Ascending aorta (tissue), 2 donors: ENCODE results near the gene HSPBAP1. TPM values are rescaled to one million over a fixed set of nuclear protein-coding genes. Genes with fewer than 3 reads are reported as not detected.

Experiments
- DNase-seq, 2 donors: peaks; one replicate each; pipeline ENCODE4 v3.0.0-alpha.2; 2019; ENCODE audit warnings: low spot score in 2 of 2
- H3K27ac ChIP-seq, 2 donors: fragments of 200-600 bp; sonication (generic); one replicate each; pipeline ENCODE4 v1.5.1; 2016 to 2017; ENCODE audit warnings: mild to moderate bottlenecking in 1 of 2
- H3K27me3 ChIP-seq: fragments of 200-600 bp; sonication (generic); one replicate; pipeline ENCODE4 v1.5.1; 2017
- H3K36me3 ChIP-seq, 2 donors: fragments of 200-600 bp; sonication (generic); one replicate each; pipeline ENCODE4 v1.5.1; 2016
- H3K4me1 ChIP-seq, 2 donors: fragments of 200-600 bp; sonication (generic); one replicate each; pipeline ENCODE4 v1.5.1; 2016 to 2017; ENCODE audit warnings: mild to moderate bottlenecking in 1 of 2
- H3K4me3 ChIP-seq, 2 donors: fragments of 200-600 bp; sonication (generic); one replicate each; pipeline ENCODE4 v1.5.1; 2016 to 2017; ENCODE audit warnings: mild to moderate bottlenecking in 1 of 2
- H3K9me3 ChIP-seq, 2 donors: fragments of 200-600 bp; sonication (generic); one replicate each; pipeline ENCODE4 v1.5.1; 2016
- intact Hi-C: fragments of 100-400 bp; cut with DNase I; formaldehyde crosslinking; loops from one replicate; pipeline ENCODE4 v1.15.1; 2023
- total RNA-seq: library from RNA; depleted of rRNA; stranded (reverse); fragments of >200 nt; gene quantifications from one replicate; pipeline ENCODE4 v1.1.0, GENCODE V29; 2016
- TF ChIP-seq, protein P1 (sequence below), 3 experiments: fragments of 200-600 bp in 2 of 3; fragments of 450-650 bp in 1 of 3; sonication (generic) in 2 of 3; IDR thresholded peaks; one replicate each; pipeline ENCODE4 v1.5.1; 2016 to 2019; ENCODE audit warnings: antibody characterized with exemption in 3 of 3, mild to moderate bottlenecking in 1 of 3, moderate library complexity in 1 of 3

Gene HSPBAP1
- total RNA-seq, 1 donor from 2014 or later = 2.4 TPM

GRCh38 chr3:122785231-122785630 is 8.4 kb downstream of the HSPBAP1 start:
- TF ChIP-seq, protein P1, sequence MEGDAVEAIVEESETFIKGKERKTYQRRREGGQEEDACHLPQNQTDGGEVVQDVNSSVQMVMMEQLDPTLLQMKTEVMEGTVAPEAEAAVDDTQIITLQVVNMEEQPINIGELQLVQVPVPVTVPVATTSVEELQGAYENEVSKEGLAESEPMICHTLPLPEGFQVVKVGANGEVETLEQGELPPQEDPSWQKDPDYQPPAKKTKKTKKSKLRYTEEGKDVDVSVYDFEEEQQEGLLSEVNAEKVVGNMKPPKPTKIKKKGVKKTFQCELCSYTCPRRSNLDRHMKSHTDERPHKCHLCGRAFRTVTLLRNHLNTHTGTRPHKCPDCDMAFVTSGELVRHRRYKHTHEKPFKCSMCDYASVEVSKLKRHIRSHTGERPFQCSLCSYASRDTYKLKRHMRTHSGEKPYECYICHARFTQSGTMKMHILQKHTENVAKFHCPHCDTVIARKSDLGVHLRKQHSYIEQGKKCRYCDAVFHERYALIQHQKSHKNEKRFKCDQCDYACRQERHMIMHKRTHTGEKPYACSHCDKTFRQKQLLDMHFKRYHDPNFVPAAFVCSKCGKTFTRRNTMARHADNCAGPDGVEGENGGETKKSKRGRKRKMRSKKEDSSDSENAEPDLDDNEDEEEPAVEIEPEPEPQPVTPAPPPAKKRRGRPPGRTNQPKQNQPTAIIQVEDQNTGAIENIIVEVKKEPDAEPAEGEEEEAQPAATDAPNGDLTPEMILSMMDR (IDR thresholded peaks at IDR 0.05) = no peak
- H3K4me3 ChIP-seq = no peak overlapping the region
- H3K36me3 ChIP-seq = no peaks in the 10 kb centered on the region
- DNase-seq = no peak
- H3K27ac ChIP-seq = no peak overlapping the region
- intact Hi-C loops = no loop called here
- H3K4me1 ChIP-seq = no peaks in the 10 kb centered on the region
- H3K27me3 ChIP-seq = no peaks in the 10 kb centered on the region
- H3K9me3 ChIP-seq = no peaks in the 10 kb centered on the region

DNA sequence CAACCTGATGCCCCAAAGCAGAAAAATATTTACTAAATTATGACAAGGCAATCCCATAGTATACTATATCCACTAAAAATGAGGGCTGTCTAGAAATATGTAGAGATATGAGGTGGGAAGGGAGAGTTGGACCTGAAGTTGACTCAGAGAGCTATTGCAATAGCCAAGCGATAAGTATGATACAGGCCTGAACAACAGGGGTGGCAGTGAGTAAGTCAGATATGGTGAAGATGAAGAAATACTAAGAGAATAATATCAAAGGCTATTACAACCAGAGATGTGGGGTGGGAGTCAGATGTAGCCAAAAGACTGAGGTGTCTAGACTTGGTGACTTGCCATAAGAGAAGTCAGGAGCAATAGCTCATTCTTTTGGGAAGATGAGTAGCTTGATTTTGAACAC is 9.2 kb downstream of the HSPBAP1 start:
- Histone ChIP-seq H3K4me3 (no peak overlapping the region), H3K9me3 (no peaks in the 10 kb centered on the region), H3K27me3 (no peaks in the 10 kb centered on the region), H3K4me1 (no peaks in the 10 kb centered on the region), H3K27ac (no peak overlapping the region), H3K36me3 (no peaks in the 10 kb centered on the region)
- intact Hi-C loops = no loop called here
- TF ChIP-seq, protein P1 (IDR thresholded peaks at IDR 0.05) = no peak
- DNase-seq = no peak

GRCh38 chr3:122782804-122783203 is 10.8 kb downstream of the HSPBAP1 start:
- no peaks in the 10 kb centered on the region for H3K4me1 ChIP-seq
- intact Hi-C loops = no loop called here
- no peaks in the 10 kb centered on the region for H3K9me3 ChIP-seq
- no peak overlapping the region for H3K27ac ChIP-seq
- TF ChIP-seq, protein P1 (IDR thresholded peaks at IDR 0.05) = no peak
- H3K4me3 ChIP-seq = no peak overlapping the region
- no peaks in the 10 kb centered on the region for H3K36me3 ChIP-seq
- no peaks in the 10 kb centered on the region for H3K27me3 ChIP-seq
- DNase-seq = no peak

DNA sequence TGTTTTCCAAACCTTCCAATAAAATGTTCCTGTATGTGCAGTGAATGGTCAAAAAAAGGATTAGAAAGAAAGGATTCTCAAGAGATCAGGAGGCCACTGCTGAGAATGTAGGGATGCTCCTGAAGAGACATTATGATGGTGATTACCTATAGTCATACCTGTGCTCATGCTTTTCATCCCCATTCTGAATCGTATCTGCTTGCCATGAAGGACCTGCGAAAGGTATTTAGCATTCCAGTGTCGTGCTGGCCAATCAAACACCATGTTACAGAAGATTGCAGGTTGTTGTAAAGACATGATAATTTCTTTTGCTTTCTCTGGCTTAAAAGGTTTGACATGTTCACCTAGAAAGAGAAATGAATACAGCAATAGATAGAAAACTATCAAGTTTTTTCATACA is 16.1 kb downstream of the HSPBAP1 start:
- no peak overlapping the region for H3K4me3 ChIP-seq
- DNase-seq = no peak
- no peaks in the 10 kb centered on the region for H3K9me3 ChIP-seq
- TF ChIP-seq, protein P1 (IDR thresholded peaks at IDR 0.05) = no peak
- peaks cover 0 to 4% of the 10 kb centered on the region in 2 donors for H3K36me3 ChIP-seq
- intact Hi-C loops = no loop called here
- H3K27me3 ChIP-seq = no peaks in the 10 kb centered on the region
- no peaks in the 10 kb centered on the region for H3K4me1 ChIP-seq
- H3K27ac ChIP-seq = no peak overlapping the region

GRCh38 chr3:122776675-122777468 is 16.8 kb downstream of the HSPBAP1 start:
- Histone ChIP-seq H3K27ac (no peak overlapping the region), H3K4me3 (no peak overlapping the region), H3K27me3 (no peaks in the 10 kb centered on the region), H3K4me1 (no peaks in the 10 kb centered on the region), H3K36me3 (peaks cover 0 to 4% of the 10 kb centered on the region in 2 donors), H3K9me3 (no peaks in the 10 kb centered on the region)
- intact Hi-C loops = no loop called here
- no peak for DNase-seq
- TF ChIP-seq, protein P1 (IDR thresholded peaks at IDR 0.05) = no peak
